ENCODE data around the gene CCL17. TPM values are rescaled to one million over a fixed set of nuclear protein-coding genes. Genes with fewer than 3 reads are reported as not detected.
A peak's percentile ranks its signal among the peaks of the same experiment; 100 is the strongest.

The CCL17 gene
- total RNA-seq, 1 donor from 2014 or later, result not detected

DNA sequence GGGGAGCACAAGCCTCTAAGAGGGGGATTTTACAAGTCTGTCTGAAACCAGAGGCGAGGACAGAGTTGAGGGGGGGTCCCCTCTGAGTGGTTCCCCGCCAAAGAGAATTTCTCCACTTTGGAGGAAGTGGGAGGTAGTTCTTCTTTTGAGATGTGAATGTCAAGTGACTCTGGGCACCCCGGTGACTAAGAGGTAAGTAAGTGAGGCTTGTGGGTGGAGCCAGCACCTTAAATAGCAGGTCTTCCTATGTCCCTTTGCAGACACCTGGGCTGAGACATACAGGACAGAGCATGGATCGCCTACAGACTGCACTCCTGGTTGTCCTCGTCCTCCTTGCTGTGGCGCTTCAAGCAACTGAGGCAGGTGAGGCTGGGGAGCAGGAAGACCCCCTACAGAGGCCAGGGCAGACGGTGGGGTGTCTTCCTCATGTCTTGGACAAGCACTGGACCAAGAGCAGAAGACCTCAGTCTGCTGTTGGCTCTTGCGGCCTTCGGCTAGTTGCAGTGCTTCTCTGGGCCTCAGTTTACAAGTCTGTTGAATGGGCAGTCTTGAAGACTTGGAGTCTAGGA, 46.0 kb upstream of the CCL17 start, which contains the start of gene CCL22:
CCL22 (plus strand) TSS at position 257 of the 569 bp plus-strand sequence; CDS start at position 291, 34 bp downstream.
- TF ChIP-seq, protein P1, sequence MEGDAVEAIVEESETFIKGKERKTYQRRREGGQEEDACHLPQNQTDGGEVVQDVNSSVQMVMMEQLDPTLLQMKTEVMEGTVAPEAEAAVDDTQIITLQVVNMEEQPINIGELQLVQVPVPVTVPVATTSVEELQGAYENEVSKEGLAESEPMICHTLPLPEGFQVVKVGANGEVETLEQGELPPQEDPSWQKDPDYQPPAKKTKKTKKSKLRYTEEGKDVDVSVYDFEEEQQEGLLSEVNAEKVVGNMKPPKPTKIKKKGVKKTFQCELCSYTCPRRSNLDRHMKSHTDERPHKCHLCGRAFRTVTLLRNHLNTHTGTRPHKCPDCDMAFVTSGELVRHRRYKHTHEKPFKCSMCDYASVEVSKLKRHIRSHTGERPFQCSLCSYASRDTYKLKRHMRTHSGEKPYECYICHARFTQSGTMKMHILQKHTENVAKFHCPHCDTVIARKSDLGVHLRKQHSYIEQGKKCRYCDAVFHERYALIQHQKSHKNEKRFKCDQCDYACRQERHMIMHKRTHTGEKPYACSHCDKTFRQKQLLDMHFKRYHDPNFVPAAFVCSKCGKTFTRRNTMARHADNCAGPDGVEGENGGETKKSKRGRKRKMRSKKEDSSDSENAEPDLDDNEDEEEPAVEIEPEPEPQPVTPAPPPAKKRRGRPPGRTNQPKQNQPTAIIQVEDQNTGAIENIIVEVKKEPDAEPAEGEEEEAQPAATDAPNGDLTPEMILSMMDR (IDR thresholded peaks at IDR 0.05; ENCODE audit: borderline replicate concordance), result no peak
- H3K27ac ChIP-seq (replicated peaks), result no peak within 1 kb of the TSS

DNA sequence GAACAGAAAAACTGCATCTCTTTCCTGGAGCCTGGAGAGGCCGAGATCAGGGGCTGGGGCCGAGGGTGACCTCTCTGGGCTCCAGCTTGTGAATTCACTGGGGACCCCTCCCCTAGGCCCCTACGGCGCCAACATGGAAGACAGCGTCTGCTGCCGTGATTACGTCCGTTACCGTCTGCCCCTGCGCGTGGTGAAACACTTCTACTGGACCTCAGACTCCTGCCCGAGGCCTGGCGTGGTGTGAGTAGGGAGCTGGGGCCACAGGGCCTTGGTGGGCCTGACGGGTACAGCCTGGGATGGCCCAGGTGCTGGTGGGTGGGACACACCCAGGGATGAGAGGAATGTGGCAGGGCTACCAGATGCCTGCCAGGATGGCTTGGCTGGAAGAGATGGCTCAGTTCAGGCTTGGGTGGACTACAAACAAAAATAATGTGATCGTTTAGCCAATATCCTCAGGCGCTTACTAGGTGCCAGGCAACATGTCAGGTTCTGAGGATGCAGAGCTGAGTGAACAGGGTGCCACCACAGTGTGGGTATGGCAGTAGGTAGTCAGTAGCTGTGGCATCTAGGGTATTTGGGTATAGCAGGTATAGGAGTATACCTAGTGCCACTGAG, 44.1 kb upstream of the CCL17 start:
- TF ChIP-seq, protein P1 (IDR thresholded peaks at IDR 0.05; ENCODE audit: borderline replicate concordance), result no peak
- H3K4me3 ChIP-seq, result no peak overlapping the region
- no peaks in the 10 kb centered on the region for H3K9me3 ChIP-seq (replicated peaks)
- no peaks in the 10 kb centered on the region for H3K27me3 ChIP-seq (ENCODE audit: low read depth)
- DNase-seq, result no peak
- no peak overlapping the region for H3K27ac ChIP-seq (replicated peaks)
- H3K4me1 ChIP-seq, result no peaks in the 10 kb centered on the region
- intact Hi-C loops (cut with micrococcal nuclease), result no loop called here
- no peaks in the 10 kb centered on the region for H3K36me3 ChIP-seq

More for the DNA sequence above, 46.0 kb upstream of the CCL17 start, which contains the start of gene CCL22:
- Histone ChIP-seq H3K9me3 (replicated peaks) (no peaks in the 10 kb centered on the region), H3K36me3 (no peaks in the 10 kb centered on the region), H3K4me1 (no peaks in the 10 kb centered on the region), H3K27me3 (ENCODE audit: low read depth) (no peaks in the 10 kb centered on the region), H3K4me3 (no peak within 1 kb of the TSS)
- intact Hi-C loops (cut with micrococcal nuclease), result no loop called here
- no peak for DNase-seq

DNA sequence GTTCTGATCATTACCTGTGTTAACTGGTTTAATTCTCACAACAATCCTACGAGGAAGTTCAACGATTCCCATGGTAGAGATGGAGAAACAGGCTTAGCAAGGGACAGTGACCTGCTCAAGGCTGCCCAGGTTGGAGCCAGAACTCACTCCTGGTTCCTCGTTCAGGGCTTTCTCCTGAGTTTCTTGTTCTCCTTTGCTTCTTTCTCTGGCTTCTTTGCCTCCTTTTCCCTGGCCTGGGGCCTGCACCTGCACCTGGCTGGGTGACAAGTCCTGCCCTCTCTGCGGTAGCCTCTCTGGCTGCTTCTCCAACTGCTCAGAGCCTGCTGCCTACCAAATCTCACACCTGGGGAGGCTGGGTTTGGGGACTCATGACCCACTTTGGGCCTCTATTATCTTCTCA, 43.2 kb upstream of the CCL17 start:
- intact Hi-C loops (cut with micrococcal nuclease), result no loop called here
- H3K36me3 ChIP-seq, result no peaks in the 10 kb centered on the region
- TF ChIP-seq, protein P1 (IDR thresholded peaks at IDR 0.05; ENCODE audit: borderline replicate concordance), result no peak
- H3K9me3 ChIP-seq (replicated peaks), result no peaks in the 10 kb centered on the region
- peaks cover 6% of the 10 kb centered on the region for H3K4me1 ChIP-seq
- no peak overlapping the region for H3K4me3 ChIP-seq
- no peak for DNase-seq
- H3K27ac ChIP-seq (replicated peaks), result no peak overlapping the region
- no peaks in the 10 kb centered on the region for H3K27me3 ChIP-seq (ENCODE audit: low read depth)

DNA sequence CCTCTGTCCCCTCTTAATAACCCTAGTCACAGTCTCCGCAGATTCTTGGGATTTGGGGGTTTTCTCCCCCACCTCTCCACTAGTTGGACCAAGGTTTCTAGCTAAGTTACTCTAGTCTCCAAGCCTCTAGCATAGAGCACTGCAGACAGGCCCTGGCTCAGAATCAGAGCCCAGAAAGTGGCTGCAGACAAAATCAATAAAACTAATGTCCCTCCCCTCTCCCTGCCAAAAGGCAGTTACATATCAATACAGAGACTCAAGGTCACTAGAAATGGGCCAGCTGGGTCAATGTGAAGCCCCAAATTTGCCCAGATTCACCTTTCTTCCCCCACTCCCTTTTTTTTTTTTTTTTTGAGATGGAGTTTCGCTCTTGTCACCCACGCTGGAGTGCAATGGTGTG, 40.4 kb upstream of the CCL17 start:
- intact Hi-C loops (cut with micrococcal nuclease), result no loop called here
- no peak for DNase-seq
- TF ChIP-seq, protein P1 (IDR thresholded peaks at IDR 0.05; ENCODE audit: borderline replicate concordance), result no peak

DNA sequence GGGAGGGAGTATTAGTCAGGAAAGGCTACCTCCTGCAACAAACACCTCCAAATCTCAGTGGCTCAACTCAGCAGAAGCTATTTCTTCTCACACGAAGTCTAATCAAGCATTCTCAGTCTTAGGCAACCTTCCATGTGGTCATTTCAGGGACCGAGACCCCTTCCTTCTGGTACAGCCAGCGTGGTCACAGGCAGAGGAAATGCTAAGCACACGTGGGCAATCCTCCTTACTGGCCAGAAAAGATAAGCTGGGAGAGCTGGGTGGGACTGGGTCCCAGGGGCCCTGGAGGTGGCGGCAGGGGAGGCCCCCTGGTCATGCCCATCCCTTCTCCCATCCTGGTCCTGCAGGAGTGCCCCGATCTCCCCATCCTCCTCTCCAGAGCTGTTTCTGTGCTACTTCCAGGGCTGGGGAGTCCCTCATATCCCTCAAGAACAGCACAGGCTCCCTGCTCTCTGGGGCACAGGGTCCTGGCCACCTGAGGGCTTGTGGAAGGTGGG, 38.0 kb upstream of the CCL17 start:
- Histone ChIP-seq H3K4me1 (peaks cover 23% of the 10 kb centered on the region), H3K4me3 (no peak overlapping the region), H3K27ac (replicated peaks) (peak overlapping the region; percentile 61), H3K9me3 (replicated peaks) (no peaks in the 10 kb centered on the region), H3K27me3 (ENCODE audit: low read depth) (no peaks in the 10 kb centered on the region), H3K36me3 (no peaks in the 10 kb centered on the region)
- intact Hi-C loops (cut with micrococcal nuclease), result no loop called here
- DNase-seq, result no peak
- TF ChIP-seq, protein P1 (IDR thresholded peaks at IDR 0.05; ENCODE audit: borderline replicate concordance), result no peak

More for the DNA sequence above, 40.4 kb upstream of the CCL17 start:
- Histone ChIP-seq H3K4me3 (no peak overlapping the region), H3K36me3 (no peaks in the 10 kb centered on the region), H3K9me3 (replicated peaks) (no peaks in the 10 kb centered on the region), H3K27ac (replicated peaks) (no peak overlapping the region), H3K27me3 (ENCODE audit: low read depth) (no peaks in the 10 kb centered on the region), H3K4me1 (peaks cover 19% of the 10 kb centered on the region)

All from left ventricle myocardium inferior (tissue), 1 donor.